Nephron progenitor cell (in vitro differentiated cells): Measurements from ENCODE around the gene KCNJ6.

Experiments
- DNase-seq: peaks from one replicate; pipeline ENCODE4 v3.0.0; 2021
- H3K27ac Mint-ChIP-seq: 2 replicates; pipeline ENCODE4 v1.8.0; 2021; ENCODE audit warnings: mild to moderate bottlenecking, moderate library complexity, mixed read lengths
- H3K27me3 Mint-ChIP-seq: 2 replicates; pipeline ENCODE4 v1.8.0; 2021; ENCODE audit warnings: mild to moderate bottlenecking, low read depth, mixed read lengths; ENCODE audit not compliant: poor library complexity
- H3K36me3 Mint-ChIP-seq: 2 replicates; pipeline ENCODE4 v1.8.0; 2021; ENCODE audit warnings: low read depth, mixed read lengths
- H3K4me1 Mint-ChIP-seq: 2 replicates; pipeline ENCODE4 v1.8.0; 2021; ENCODE audit warnings: mixed read lengths
- H3K4me3 Mint-ChIP-seq: 2 replicates; pipeline ENCODE4 v1.8.0; 2021; ENCODE audit warnings: mild to moderate bottlenecking, moderate library complexity, mixed read lengths
- H3K9me3 Mint-ChIP-seq: 2 replicates; pipeline ENCODE4 v1.8.0; 2021; ENCODE audit warnings: mild to moderate bottlenecking, moderate library complexity, mixed read lengths
- TF ChIP-seq, protein P1 (sequence below): fragments of 200-600 bp; sonication (generic); IDR thresholded peaks from 2 replicates; pipeline ENCODE4 v1.5.0; 2021; ENCODE audit warnings: antibody characterized with exemption

KCNJ6 gene

GRCh38 chr21:37686991-37687810 lies 229.1 kb downstream of the KCNJ6 start:
- no peak overlapping the region for H3K4me3 Mint-ChIP-seq
- no peaks in the 10 kb centered on the region for H3K36me3 Mint-ChIP-seq
- no peak for DNase-seq
- H3K27ac Mint-ChIP-seq = no peak overlapping the region
- peaks cover 10% of the 10 kb centered on the region for H3K4me1 Mint-ChIP-seq
- peaks cover 7% of the 10 kb centered on the region for H3K9me3 Mint-ChIP-seq
- TF ChIP-seq, protein P1, sequence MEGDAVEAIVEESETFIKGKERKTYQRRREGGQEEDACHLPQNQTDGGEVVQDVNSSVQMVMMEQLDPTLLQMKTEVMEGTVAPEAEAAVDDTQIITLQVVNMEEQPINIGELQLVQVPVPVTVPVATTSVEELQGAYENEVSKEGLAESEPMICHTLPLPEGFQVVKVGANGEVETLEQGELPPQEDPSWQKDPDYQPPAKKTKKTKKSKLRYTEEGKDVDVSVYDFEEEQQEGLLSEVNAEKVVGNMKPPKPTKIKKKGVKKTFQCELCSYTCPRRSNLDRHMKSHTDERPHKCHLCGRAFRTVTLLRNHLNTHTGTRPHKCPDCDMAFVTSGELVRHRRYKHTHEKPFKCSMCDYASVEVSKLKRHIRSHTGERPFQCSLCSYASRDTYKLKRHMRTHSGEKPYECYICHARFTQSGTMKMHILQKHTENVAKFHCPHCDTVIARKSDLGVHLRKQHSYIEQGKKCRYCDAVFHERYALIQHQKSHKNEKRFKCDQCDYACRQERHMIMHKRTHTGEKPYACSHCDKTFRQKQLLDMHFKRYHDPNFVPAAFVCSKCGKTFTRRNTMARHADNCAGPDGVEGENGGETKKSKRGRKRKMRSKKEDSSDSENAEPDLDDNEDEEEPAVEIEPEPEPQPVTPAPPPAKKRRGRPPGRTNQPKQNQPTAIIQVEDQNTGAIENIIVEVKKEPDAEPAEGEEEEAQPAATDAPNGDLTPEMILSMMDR = no peak
- H3K27me3 Mint-ChIP-seq = peaks cover 17% of the 10 kb centered on the region

- Mint-ChIP-seq H3K4me3 (no peak overlapping the region), H3K4me1 (peaks cover 19% of the 10 kb centered on the region), H3K36me3 (no peaks in the 10 kb centered on the region), H3K27ac (no peak overlapping the region), H3K27me3 (peaks cover 16% of the 10 kb centered on the region), H3K9me3 (peaks cover 11% of the 10 kb centered on the region)
- DNase-seq = no peak
- TF ChIP-seq, protein P1 = no peak
Observed at GRCh38 chr21:37684547-37684946, 231.7 kb downstream of the KCNJ6 start.

DNA sequence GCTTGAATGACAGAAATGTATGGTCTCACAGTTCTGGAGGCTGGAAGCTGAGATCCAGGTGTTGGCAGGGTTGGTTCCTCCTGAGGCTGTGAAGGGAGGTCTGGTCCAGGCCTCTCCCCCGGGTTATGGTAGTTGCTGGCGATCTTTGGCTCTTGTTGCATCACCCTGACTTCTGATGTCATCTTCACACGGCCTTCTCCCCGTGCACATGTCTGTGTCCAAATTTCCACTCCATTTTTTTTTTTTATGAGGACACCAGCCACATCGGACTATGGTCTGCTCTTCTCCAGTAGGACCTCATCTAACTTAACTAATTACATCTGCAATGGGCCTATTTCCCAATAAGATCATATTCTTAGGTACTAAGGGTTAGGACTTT lies 232.2 kb downstream of the KCNJ6 start:
- Mint-ChIP-seq H3K27me3 (peaks cover 12% of the 10 kb centered on the region), H3K4me3 (no peak overlapping the region), H3K9me3 (peaks cover 11% of the 10 kb centered on the region), H3K27ac (no peak overlapping the region), H3K36me3 (no peaks in the 10 kb centered on the region), H3K4me1 (peaks cover 19% of the 10 kb centered on the region)
- TF ChIP-seq, protein P1 = no peak
- no peak for DNase-seq

- TF ChIP-seq, protein P1 = no peak
- H3K27ac Mint-ChIP-seq = no peak overlapping the region
- peaks cover 12% of the 10 kb centered on the region for H3K9me3 Mint-ChIP-seq
- peaks cover 13% of the 10 kb centered on the region for H3K27me3 Mint-ChIP-seq
- no peak for DNase-seq
- no peaks in the 10 kb centered on the region for H3K36me3 Mint-ChIP-seq
- H3K4me1 Mint-ChIP-seq = peaks cover 19% of the 10 kb centered on the region
- no peak overlapping the region for H3K4me3 Mint-ChIP-seq
Observed at GRCh38 chr21:37683396-37684114, 232.7 kb downstream of the KCNJ6 start.

- H3K27ac Mint-ChIP-seq = no peak overlapping the region
- no peak overlapping the region for H3K4me3 Mint-ChIP-seq
- H3K36me3 Mint-ChIP-seq = no peaks in the 10 kb centered on the region
- no peak for DNase-seq
- H3K4me1 Mint-ChIP-seq = peaks cover 19% of the 10 kb centered on the region
- TF ChIP-seq, protein P1 = no peak
- peaks cover 19% of the 10 kb centered on the region for H3K27me3 Mint-ChIP-seq
- H3K9me3 Mint-ChIP-seq = peaks cover 15% of the 10 kb centered on the region
Observed at GRCh38 chr21:37682966-37683365, 233.3 kb downstream of the KCNJ6 start.
